Osteoblast (primary cell): ENCODE results near the gene MDC1. TPM values are rescaled to one million over a fixed set of nuclear protein-coding genes. Genes with fewer than 3 reads are reported as not detected.

ENCODE experiments used
- DNase-seq: peaks from one replicate; pipeline ENCODE4 v3.0.0; 2011; ENCODE audit warnings: low spot score, mixed read lengths; ENCODE audit not compliant: insufficient read length; ENCODE audit errors: missing footprints
- H2AFZ ChIP-seq: 2 replicates; pipeline ENCODE4 v1.6.0; 2011; ENCODE audit warnings: mild to moderate bottlenecking, low read length
- H3K27ac ChIP-seq: 2 replicates; pipeline ENCODE4 v1.5.1; 2011; ENCODE audit warnings: mild to moderate bottlenecking, low read depth, low read length, moderate library complexity
- H3K27me3 ChIP-seq: 2 replicates; pipeline ENCODE4 v1.6.0; 2012; ENCODE audit warnings: mild to moderate bottlenecking, control low read depth, inconsistent platforms, low read length, moderate library complexity; ENCODE audit not compliant: insufficient read depth
- H3K36me3 ChIP-seq: 2 replicates; pipeline ENCODE4 v1.5.1; 2011; ENCODE audit warnings: mild to moderate bottlenecking, low read length, control low read depth, moderate library complexity; ENCODE audit not compliant: insufficient read depth
- H3K4me1 ChIP-seq: 2 replicates; pipeline ENCODE4 v1.5.1; 2011; ENCODE audit warnings: mild to moderate bottlenecking, low read length, control low read depth, moderate library complexity; ENCODE audit not compliant: insufficient read depth
- H3K4me2 ChIP-seq: 2 replicates; pipeline ENCODE4 v1.6.0; 2011; ENCODE audit warnings: mild to moderate bottlenecking, low read length; ENCODE audit not compliant: insufficient read depth
- H3K4me3 ChIP-seq: fragments of 200-600 bp; sonication (generic); 3 replicates; pipeline ENCODE4 v1.5.1; 2012; ENCODE audit warnings: mild to moderate bottlenecking, low read length, inconsistent platforms; ENCODE audit not compliant: insufficient read depth
- H3K79me2 ChIP-seq: 2 replicates; pipeline ENCODE4 v1.6.0; 2012; ENCODE audit warnings: mild to moderate bottlenecking, low read length, control low read depth, inconsistent platforms; ENCODE audit not compliant: insufficient read depth
- H3K9me3 ChIP-seq: 2 replicates; pipeline ENCODE4 v1.5.1; 2011; ENCODE audit warnings: low read depth, low read length, control low read depth
- H4K20me1 ChIP-seq: 2 replicates; pipeline ENCODE4 v1.6.0; 2012; ENCODE audit warnings: mild to moderate bottlenecking, low read length, control low read depth; ENCODE audit not compliant: insufficient read depth
- CTCF ChIP-seq: IDR thresholded peaks from 2 replicates; pipeline ENCODE4 v1.5.1; 2011; ENCODE audit warnings: mild to moderate bottlenecking, low read depth, low read length, moderate library complexity; ENCODE audit errors: extremely low read depth
- total RNA-seq: library from RNA; depleted of rRNA; stranded (reverse); fragments of >200 nt; gene quantifications from 2 replicates; pipeline ENCODE4 v1.2.3, GENCODE V29; 2012

Gene MDC1
- total RNA-seq, 1 donor, result 5.1 TPM

- TF ChIP-seq CTCF, result no peak
- Histone ChIP-seq H3K9me3 (no peaks in the 10 kb centered on the region), H3K79me2 (peaks cover 69% of the 10 kb centered on the region), H4K20me1 (peaks cover 41% of the 10 kb centered on the region), H3K27ac (peak overlapping the region; percentile 87), H3K4me3 (peak overlapping the region; percentile 93), H3K4me2 (peak overlapping the region; percentile 93), H3K36me3 (peaks cover 43% of the 10 kb centered on the region), H2AFZ (no peak overlapping the region), H3K4me1 (peaks cover 52% of the 10 kb centered on the region), H3K27me3 (no peaks in the 10 kb centered on the region)
- DNase-seq, result peak; percentile 96
These were observed 4.3 kb upstream of the MDC1 start for GRCh38 chr6:30721198-30722024.

DNA sequence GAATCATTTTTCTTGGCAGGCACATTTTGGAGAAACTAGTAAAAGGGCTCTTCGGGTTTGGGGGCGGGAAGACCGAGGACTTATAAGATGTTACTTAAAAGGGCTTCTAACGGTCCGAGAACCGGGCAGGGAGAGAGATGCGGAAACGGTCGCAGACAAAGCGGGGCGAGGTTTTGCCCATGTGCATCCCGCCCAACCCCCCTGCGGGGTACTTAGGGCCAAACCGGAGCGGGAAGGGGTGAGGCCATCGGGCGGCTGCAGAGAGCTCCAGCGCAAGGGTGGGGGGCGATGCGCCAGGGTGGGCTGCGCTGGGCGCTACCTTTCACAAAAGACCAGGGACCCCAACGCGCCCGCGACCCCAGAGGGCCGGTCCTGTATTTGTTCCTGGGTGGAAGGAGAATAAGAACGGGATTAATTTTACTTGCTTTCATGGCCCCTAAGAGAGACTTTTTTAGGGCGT, 3.7 kb upstream of the MDC1 start:
- Histone ChIP-seq H3K9me3 (no peaks in the 10 kb centered on the region), H2AFZ (no peak overlapping the region), H3K27me3 (no peaks in the 10 kb centered on the region), H3K79me2 (peaks cover 72% of the 10 kb centered on the region), H3K4me1 (peaks cover 49% of the 10 kb centered on the region), H3K4me2 (peak overlapping the region; percentile 91), H3K36me3 (peaks cover 42% of the 10 kb centered on the region), H4K20me1 (peaks cover 40% of the 10 kb centered on the region), H3K27ac (peak overlapping the region; percentile 87), H3K4me3 (peak overlapping the region; percentile 93)
- TF ChIP-seq CTCF, result no peak
- peak; percentile 83 for DNase-seq

DNA sequence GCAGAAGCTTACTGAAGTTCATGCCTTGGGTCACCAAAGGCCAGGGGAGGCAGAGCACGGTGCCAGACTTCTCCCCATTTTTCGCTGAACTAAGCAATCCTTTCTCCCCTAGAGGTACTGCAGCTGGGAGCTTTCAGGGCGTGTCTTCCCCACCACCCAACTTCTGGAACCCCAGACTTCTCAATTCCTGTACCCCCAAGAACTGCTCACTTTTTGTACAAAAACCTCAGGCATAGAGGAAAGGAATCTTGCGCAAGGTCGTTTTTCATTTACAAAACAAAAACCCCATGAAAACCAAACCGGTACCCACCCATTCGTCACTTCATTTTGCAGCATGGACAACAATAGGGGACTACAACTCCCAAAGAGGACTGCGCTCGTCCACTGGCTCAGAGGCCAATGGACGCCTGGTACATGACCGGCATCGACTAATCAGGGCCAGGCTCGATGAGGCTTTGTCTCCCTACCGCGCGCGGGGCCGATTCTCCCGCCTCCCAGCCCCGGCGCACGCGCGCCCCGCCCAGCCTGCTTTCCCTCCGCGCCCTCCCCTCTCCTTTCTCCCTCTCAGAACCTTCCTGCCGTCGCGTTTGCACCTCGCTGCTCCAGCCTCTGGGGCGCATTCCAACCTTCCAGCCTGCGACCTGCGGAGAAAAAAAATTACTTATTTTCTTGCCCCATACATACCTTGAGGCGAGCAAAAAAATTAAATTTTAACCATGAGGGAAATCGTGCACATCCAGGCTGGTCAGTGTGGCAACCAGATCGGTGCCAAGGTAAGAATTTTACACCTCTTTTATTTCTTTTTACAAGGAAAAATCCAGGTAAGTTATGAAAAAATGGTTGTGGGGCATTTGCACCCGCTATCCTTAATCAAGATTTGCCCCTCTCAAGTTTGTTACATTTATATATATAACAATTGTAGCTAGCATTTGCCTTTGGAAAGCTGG, 3.0 kb upstream of the MDC1 start, which contains the start of gene TUBB:
TUBB (plus strand) TSS at position 562 of the 947 bp plus-strand sequence; CDS start at position 717, 155 bp downstream.
- peak within 1 kb of the TSS; percentile 53 for H2AFZ ChIP-seq
- peaks cover 34% of the 10 kb centered on the region for H4K20me1 ChIP-seq
- peak within 1 kb of the TSS; percentile 93 for H3K4me3 ChIP-seq
- H3K36me3 ChIP-seq, result peaks cover 36% of the 10 kb centered on the region
- H3K27me3 ChIP-seq, result no peaks in the 10 kb centered on the region
- peak; percentile 98 for DNase-seq
- peak within 1 kb of the TSS; percentile 87 for H3K27ac ChIP-seq
- TF ChIP-seq CTCF, result no peak
- peaks cover 43% of the 10 kb centered on the region for H3K4me1 ChIP-seq
- no peaks in the 10 kb centered on the region for H3K9me3 ChIP-seq
- peaks cover 70% of the 10 kb centered on the region for H3K79me2 ChIP-seq
- peak within 1 kb of the TSS; percentile 91 for H3K4me2 ChIP-seq
